ENCODE data around the gene A3GALT2.

A3GALT2 gene

DNA sequence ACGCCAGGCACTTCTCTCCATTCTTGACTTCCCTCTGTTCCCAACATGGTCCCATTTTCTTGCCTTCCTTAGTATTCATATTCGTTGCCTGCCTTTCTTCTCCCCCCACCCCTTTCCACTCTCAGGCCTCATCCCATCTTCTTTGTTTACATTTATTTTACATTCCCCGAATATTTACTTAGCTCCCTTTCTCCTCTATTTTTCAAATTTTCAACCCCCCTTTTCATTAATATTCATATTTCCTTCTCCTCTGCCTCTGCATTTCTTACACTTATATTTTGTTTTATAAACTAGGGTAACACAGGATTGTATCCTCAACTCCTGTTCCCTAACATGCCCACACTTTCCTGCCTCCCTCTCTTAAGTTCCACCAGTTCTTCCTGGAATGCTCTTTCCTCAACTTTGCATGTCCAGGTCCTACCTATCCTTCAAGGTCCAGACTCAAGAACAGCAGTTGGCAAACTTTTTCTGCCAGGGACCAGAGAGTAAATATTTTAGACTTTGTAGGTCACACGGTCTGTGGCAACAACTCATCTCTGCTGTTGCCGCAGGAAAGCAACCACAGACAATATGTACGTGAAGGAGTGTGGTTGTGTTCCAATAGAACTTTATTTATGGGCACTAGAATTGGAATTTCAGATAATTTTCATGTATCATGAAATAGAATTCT is 29.8 kb upstream of the A3GALT2 start:
- no peak for DNase-seq (ENCODE audit: low spot score)

DNA sequence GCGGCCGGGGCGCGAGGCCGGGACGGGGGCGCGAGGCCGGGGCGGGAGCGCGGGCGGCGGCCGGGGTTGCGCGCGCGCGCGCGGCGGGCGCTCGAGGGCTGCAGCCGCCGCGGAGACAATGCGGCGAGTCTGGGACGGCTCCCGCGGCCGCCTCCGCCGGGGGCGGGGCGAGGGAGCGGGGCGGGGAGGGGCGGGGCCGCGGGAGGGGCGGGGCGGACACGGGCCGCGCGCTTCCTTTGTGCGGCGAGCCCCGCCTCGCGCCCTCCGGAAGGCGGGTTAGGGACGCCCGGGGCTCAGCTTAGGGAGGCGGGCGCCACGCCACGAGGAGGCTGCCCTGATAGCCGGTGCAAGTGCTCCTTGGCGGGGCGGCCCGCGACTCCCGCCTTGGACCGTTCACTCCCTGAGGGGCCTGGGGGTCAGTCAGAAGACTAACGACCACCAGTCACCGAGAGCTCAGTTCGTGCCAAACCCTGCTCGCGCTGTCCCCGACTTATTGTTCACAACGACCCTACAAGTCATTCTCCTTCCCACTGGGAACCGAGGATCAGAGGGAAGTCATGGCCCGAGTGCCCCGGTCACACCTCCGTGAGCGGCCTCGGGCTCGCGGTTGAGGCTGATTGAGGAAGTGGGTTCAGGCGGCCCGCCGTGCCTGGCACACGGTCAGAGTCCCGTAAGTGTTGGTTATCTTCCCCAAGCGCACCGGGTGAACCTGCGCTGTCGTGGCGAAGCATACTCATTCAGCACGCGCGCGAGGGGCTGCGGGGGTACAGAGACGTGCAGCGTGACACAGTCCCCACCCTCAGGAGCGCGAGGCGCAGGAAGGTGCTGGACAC is 29.1 kb upstream of the A3GALT2 start:
- DNase-seq (ENCODE audit: low spot score): peak; percentile 97

DNA sequence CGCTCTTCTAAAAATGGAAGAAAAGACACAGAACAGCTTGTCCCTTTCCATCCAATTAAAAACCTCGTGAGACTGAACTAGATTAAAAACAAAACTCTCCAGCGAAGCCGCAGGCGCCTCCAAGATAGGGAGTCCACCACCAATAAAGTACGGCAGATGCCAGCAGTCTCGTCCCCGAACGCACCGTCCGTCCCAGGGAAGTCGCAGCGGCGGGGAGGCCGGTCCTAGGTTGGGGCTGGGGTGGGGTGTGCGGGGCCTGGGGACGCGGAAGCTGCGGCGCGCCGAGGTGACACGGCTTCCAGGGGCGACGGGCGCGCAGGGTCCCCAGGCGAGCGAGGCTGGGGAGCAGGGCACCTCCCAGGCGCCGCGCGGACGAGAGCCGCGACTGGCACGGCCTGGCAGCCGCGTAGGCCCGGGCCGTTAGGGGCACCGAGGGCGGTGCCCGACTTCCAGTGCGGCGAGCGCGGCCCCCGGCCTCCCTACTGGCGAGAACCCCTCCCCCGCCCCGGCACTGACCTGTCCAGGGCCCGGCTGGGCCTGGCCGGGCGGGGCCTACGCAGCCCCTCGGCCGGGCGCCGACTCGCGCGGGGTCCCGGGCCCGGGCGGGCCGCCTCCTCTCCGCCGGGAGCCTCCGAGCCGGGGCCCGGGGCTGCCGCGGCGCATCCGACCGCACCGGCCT is 28.3 kb upstream of the A3GALT2 start:
- DNase-seq (ENCODE audit: low spot score): peak; percentile 71

DNA sequence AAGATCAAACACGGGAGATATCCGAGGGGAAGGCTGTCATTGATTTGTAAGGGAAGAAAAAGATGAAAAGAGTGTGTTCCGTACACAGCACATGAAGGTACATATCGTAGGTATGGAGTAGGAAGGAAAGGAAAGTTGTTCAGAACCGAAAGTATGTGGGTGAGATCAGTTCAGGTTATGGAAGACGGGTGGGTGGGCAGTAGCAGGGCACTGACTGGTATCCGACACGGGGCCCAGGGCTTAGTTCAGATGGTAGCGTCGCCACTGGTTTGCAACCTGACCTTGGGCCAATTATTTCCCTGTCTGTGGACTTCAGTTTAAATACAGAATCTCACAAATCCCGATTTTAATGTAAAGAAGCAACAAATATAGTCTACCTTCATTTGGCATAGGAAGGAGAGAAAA is 27.8 kb upstream of the A3GALT2 start:
- DNase-seq (ENCODE audit: low spot score): no peak

DNA sequence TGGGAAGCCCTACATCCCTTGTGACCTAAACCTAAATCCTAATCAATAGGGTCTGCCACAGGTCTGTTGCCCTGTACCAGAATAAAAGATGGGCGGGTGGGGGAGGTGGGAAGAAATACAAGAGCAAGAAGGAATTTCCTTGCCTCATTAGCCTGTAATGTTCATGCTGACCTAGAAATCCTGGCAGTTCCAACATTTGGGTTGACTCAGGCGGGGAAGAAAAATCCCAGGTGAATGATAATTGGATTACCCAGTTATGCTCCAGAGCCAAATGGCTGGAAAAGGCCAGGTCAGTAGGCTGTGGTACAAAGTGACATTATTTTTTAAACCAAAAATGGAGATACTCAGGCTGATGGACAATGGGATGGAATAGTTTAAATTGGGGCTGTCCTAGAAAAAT is 27.3 kb upstream of the A3GALT2 start:
- DNase-seq (ENCODE audit: low spot score): no peak

DNA sequence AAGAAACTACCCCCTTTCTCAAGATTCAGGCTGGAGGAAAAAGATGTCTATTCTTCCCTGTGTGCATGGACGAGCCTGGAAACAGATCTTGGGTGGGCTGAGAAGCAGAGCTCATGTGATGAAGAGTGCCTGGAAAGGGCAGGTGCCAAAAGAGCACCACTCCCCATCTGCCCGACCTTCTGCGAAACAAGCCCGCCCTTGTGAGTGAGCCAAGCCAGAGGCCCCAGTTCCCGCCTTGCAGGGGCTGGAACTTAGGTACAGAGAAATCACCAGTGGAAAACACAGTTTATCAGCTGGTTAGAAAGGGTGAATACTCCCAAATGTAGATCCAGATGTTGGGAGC is 26.7 kb upstream of the A3GALT2 start:
- DNase-seq (ENCODE audit: low spot score): no peak

DNA sequence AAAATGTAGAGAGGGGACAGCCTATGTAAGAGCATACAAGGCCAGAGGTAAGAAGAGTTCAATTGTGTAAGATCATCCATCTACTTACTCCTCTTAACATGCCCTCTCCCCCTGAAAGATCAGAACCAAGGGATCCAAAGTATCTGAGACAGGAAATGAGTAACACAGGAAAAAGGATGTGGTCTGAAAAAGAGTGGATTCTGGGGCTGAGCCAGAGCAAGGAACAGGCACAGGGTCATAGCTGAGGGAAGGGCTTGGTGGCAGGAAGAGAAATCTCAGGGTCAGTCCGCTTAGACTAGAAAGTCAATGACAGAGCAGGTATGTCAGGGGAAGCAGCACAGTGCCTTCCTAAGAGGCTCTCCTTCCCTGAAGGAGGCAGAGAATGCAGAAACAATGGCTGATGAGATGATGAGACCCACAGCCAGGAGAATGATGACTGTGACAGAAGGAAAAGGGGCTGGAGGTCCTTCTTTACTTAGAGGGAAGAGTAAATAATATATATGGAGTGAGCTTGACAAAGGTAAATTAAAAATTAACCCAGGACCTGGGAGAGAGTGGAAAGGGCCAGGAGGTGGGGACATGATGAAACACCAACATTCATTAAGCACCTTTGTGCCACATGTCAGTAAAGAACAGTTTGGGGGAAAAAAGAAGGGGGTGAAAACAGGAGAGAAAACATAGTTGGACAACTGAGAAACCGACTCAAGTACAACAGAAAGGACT is 26.2 kb upstream of the A3GALT2 start:
- DNase-seq (ENCODE audit: low spot score): peak; percentile 80

DNA sequence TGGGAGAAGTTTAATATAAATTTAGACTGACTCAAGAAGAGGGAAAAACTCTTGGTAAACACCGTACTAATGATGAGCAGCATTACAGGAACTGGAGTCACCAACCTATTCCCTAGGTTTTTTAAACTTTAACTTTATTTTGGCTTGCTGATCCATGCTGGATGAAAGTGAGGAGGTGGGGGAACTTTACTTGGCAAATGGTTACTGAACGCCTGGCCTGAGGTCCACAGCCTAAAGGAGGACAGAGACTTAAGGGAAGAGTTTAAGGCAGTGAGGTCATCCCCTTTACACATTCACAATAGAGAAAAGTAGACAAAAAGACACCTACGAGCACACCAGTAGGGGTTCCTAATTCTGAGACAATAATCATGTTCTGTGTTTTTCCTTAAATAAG is 25.6 kb upstream of the A3GALT2 start:
- no peak for DNase-seq (ENCODE audit: low spot score)

DNA sequence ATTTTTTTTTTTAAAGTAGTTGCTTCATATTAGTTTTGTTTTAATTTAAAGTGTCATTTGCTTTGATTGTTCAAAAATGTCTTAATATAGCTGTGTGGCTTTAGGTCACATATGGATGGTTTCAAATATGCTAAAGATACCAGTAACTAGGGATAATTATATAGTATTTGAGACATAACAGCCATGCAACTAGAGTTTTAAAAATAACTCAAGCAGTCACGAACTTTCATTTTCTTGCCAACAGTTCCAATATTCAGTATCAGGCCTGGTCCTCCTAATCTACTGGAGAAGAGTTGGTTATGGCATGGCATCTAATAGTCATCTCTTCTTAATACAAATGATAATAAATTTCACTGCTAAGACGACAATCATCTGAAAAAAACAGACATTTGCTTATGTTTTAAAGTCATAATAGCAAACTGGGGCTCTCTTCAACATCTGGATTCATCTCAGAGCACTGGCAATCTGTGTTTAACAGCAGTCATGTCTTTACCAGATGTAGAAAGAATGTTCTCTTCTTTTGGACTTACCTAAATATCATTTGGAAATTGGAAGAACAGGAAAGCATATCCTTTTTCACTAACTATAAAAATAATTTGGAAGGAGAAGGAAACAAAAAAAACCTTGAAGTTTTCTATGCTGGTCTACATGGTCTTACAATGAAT is 24.1 kb upstream of the A3GALT2 start:
- DNase-seq (ENCODE audit: low spot score): no peak

DNA sequence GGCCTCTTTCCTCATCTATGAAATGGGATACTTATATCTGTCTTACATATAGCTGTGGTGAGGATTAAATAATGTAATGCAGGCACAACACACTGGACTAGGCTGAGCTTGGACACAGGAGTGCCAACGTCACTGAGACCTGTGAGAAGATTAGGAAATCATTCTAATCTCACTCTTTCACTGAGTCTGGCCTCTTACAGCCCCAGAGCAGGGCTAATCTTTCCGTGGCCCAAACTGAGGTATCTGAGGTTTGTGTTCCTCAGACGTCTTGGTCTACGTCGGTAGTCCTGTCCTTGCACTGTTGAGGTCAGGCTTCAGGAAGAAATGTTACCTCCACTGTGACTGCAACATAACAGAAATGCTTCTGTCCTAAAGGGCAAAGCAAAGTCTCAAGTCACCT is 22.6 kb upstream of the A3GALT2 start:
- DNase-seq (ENCODE audit: low spot score): no peak

DNA sequence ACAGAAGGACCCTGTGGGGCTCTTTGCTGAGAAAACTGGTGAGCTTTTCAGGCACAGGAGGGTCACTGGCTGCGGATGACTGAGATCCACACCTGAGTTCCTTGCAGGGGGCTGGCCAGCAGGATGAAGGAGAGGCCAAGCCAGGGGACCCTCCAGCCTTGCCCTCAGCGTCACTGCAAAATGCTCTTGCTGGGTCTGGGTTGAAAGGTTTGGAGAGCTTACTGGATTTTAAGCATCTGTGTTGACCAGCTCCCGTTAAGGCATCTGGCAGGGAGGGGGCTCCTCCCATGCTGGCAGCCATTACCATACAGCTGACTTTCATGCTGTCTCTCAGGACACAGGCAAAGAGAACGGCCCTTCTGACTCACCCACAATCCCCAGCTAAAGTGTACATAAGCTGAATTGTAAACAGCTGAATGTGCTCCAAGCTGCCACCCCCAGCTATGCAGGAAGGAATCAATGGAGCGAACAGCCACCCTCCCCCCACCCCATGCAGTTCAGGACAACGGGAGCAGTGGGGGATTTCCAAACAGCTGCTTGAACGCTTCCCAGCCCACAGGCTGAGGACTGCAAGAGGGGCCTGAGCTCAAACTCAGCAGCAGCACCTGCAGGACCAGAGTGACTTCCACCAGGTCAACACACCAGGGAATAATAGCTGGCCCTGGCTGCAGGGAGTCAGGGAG is 21.3 kb upstream of the A3GALT2 start:
- peak; percentile 84 for DNase-seq (ENCODE audit: low spot score)

DNA sequence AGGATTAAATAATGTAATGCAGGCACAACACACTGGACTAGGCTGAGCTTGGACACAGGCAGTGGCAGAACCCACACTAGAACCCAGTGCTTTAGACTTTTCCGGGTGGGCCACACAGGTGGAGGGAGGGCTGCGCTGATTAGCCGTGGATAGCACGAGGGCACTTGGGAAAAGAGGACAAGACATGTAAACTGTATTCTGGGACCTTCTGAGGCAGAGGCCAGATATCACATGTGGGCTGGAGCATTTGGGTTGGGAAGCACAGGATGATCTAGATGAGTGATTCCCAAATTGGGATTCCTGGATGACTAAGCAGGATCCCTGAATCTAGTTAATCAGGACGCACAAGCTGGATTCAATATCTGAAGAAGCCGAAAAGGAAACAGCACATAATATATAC is 20.3 kb upstream of the A3GALT2 start:
- no peak for DNase-seq (ENCODE audit: low spot score)

DNA sequence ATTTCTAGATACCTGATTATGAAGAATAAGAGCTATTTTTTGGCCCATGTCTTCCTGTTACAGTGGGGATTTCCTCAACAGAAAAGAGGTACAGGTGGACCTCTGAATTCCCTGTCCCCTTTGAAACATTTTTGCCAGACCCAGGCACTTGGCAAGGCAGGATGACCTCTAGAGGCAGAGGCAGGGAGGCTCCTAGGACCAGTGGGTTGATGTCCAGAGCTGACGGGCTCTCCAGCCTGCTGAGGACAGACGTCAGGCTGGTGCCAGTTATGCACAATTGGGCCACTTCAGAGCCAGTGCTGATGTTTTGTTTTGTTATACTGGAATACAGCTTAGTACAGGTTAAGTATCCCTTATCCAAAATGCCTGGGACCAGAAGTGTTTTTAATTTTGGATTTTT is 18.5 kb upstream of the A3GALT2 start:
- DNase-seq (ENCODE audit: low spot score): no peak

DNA sequence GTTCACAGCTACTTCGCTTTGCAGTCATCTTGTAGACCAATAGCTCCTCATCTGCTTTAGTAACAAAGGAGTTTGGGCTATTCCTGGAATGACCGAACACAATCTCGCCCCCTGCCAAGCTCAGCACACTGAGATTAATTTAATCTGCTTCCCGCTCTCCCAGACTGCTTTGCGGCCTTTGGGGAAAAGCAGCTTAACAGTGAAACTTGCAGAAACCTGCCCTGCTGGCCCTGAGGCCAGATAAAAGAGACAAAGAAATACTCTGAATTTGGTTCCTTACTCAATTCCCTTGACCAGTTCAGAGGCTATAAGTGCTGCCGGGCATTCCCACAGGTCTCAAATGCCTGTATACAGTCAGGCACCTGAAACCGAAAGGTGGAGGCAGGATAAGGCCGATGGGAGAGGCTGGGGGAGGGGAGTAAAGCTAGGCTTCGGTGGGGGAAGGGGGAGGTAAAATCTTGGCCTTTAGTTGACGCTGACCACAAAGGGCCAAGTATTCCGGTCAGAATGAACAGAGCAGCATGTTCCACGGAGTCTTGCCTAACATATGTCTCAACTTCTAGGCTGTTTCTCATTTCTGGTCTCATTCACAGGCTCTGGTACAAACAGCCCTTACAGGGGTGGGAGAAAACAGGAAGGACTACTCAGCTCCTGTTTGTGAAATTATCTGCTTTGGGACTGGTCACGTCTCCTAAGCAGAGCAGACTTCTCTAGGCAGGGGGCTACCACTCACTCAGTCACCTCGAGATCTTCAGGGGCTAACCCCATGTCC is 17.7 kb upstream of the A3GALT2 start:
- DNase-seq (ENCODE audit: low spot score): peak; percentile 70

DNA sequence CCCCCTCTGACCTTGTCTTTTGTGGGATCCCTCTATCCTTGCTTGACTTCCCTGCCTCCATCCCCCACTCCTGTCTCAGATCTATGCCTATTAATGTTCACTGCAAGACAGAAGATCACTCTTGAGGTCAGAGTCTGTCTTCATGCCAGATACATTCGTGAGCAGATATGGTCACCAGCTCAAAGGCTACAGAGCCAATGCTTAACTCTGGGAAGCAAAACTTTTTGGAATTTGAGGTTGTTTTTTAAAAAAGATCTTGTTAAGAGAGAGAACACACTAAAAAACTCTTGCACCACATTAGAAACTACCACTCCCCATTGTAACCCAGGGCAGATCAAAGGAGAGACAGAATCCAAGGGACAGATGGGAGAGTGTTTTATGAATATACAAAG is 17.1 kb upstream of the A3GALT2 start:
- DNase-seq (ENCODE audit: low spot score): no peak

DNA sequence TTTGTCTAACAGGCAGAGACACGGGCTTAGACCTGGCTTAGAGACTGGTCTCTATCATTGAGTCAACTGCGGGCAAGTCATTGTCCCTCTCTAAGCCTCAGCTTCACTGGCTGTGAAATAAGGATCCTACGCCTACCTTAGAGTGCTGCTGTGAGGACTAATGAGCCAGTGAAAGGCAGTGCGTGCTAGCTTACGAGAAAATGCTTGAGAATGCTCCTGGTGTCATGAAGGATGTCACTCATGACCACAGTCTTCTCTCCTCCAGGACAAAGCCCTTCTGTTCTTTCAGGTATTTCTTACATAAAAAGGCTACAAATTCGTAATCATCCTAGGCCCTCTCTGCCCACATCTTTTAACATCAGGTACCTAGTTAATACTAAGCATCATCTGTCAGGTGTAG is 16.5 kb upstream of the A3GALT2 start:
- DNase-seq (ENCODE audit: low spot score): no peak

DNA sequence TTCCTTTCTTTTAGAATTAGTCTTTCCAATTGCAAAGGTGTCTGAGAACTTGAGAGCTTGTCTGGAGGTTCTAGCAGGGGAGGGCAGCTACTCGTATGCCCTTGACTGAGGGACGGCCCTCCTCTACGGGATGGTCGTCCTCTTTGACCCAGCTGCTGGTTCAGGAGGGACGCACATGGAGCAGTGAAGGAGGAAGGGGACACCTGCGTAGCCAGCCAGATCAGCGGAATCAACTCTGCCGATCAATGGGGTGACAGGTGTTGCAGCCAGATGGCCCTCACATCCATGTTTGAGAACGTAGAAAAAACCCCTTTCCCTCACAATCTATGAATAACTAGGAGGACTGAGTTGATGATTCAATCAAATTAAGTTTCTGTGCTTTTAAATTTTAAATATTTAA is 15.7 kb upstream of the A3GALT2 start:
- DNase-seq (ENCODE audit: low spot score): no peak

DNA sequence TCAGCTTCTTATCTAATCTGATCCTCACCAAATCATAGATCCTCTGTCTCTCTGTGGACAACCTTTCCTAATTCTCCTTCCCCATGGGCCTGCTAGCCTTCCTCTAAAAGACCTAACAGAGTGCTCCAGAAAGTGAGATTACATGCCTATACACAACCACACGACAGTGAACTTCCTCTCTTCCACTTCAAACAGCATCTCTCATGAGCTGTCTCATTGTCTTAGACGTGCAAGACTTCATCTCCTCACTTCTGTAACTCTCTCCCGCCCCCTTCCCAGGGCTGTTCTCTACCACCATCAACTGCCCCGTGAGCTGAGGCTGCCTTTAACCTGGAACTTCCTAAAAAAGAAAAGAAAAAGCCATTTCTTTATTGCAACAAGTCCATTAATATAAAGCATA is 14.1 kb upstream of the A3GALT2 start:
- no peak for DNase-seq (ENCODE audit: low spot score)

DNA sequence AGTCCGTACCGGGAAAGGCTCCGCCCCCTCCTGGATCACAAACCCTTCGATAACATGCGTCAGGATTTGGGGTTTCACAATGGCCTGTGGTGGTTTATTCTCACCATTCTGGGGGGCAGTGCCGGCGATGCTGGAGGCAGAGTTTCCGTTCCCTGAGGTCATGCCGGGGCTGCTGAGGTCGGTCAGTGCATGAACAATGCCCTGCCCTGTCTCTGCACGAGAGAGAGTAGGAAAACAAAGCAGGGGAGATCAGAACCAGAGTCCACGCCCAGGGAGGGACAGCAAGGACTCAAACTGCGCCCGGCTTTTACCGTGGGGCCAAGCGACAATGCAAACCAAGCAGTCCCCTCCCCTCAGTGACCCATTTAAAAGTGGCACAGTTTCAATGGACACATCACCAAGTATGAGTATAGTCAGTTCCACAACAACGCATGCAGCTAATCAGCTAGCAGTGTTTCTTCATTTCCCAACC is 13.2 kb upstream of the A3GALT2 start:
- peak; percentile 49 for DNase-seq (ENCODE audit: low spot score)

DNA sequence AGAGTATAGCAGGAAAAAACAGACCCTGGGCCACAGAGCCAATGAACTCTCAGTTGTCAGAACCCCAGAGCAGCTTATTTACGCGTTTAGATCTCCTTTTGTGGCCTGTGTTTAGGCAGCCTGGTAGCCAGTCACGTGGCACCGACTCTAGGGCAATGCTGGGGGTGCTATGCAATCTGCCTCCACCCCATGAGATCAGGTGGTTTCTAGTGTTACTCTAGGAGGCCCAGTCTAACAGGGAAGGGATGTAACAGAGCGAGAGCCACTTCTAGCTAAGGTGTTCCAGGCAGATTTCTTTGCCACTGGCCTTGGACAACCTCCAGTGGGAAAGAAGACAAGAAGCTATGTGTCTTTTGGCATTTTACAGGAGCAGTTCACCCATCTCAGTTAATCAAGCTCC is 12.0 kb upstream of the A3GALT2 start:
- no peak for DNase-seq (ENCODE audit: low spot score)

DNA sequence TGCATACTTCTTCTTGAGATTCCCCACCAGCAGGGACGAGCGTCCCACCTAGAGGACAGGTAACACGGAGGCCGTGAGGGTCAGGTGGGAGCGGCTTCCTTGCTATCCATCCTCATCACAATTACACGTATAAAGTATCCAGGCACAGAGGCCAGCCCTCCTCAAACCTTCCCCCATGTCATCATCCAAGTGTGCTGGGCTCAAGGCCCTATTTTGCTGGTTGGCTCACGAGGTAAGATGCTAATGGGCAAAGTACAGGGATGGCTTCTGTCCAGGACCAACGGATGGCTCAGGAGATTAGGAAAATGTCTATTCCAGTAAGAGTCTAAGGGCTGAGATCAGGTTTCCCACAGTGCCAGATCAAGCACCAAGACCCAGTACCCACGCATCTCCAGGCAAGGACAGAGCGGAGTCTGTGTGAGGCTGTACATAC is 11.5 kb upstream of the A3GALT2 start:
- DNase-seq (ENCODE audit: low spot score): no peak

All from GM03348 (cell line).